ENCODE data around the gene OR2T8.

OR2T8 gene

DNA sequence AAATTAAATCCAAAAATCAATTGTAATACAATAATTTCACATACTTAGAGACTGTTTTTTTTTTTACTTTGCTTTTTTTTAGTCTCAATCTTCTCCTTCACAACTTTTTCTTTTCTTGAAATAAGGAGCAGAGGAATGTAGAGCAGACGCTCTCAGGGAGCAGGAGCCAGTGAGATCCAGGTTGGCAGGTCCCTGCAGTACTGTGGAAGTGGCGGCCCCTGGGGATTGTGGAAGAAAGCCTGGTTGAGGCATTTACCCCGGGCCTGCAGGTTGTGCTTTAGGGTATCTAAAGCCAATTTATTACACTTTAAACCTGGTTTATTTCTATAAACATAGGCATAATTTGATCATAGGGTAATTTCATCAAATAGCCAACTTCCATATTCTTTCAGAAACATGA is 3.9 kb downstream of the OR2T8 start:
- DNase-seq (ENCODE audit: low read depth), result no peak
- H3K4me3 ChIP-seq (ENCODE audit: low read depth, low read length), result no peak overlapping the region
- TF ChIP-seq, protein P1, sequence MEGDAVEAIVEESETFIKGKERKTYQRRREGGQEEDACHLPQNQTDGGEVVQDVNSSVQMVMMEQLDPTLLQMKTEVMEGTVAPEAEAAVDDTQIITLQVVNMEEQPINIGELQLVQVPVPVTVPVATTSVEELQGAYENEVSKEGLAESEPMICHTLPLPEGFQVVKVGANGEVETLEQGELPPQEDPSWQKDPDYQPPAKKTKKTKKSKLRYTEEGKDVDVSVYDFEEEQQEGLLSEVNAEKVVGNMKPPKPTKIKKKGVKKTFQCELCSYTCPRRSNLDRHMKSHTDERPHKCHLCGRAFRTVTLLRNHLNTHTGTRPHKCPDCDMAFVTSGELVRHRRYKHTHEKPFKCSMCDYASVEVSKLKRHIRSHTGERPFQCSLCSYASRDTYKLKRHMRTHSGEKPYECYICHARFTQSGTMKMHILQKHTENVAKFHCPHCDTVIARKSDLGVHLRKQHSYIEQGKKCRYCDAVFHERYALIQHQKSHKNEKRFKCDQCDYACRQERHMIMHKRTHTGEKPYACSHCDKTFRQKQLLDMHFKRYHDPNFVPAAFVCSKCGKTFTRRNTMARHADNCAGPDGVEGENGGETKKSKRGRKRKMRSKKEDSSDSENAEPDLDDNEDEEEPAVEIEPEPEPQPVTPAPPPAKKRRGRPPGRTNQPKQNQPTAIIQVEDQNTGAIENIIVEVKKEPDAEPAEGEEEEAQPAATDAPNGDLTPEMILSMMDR (IDR thresholded peaks at IDR 0.05; ENCODE audit: control insufficient read depth, extremely low read depth, insufficient read depth), result no peak

DNA sequence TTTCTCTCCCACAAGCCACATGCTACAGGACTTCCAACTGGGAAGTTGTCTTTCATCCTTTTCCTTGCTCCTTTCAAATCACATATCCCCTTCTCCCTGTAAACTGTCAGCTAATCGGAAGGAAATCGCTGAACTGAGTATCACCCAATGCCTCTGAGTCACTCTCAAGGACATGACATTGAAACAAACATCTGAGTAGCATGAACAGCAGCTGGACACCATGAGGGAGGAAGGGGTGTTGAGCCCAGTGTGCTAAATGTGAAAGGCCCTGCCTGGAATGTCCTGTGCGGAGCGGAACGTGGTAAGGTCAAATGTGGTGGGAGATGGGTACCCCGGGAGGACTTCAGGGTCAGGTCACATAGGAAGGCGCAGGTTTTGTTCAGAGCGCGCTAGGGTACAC is 4.8 kb downstream of the OR2T8 start, which contains the start of gene OR2AJ1:
Gene OR2AJ1 (plus strand): TSS at position 22 of the 400 bp plus-strand sequence. CDS start 8,880 bp downstream, outside the sequence.
- no peak for DNase-seq (ENCODE audit: low read depth)
- H3K4me3 ChIP-seq (ENCODE audit: low read depth, low read length), result no peak within 1 kb of the TSS
- TF ChIP-seq, protein P1 (IDR thresholded peaks at IDR 0.05; ENCODE audit: control insufficient read depth, extremely low read depth, insufficient read depth), result no peak

DNA sequence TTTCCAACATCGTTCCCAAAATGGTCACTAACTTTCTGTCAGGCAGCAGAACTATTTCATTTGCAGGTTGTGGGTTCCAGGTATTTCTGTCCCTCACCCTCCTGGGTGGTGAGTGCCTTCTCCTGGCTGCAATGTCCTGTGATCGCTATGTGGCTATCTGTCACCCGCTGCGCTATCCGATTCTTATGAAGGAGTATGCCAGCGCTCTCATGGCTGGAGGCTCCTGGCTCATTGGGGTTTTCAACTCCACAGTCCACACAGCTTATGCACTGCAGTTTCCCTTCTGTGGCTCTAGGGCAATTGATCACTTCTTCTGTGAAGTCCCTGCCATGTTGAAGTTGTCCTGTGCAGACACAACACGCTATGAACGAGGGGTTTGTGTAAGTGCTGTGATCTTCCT is 13.9 kb downstream of the OR2T8 start:
- DNase-seq (ENCODE audit: low read depth), result no peak
- no peak overlapping the region for H3K4me3 ChIP-seq (ENCODE audit: low read depth, low read length)
- TF ChIP-seq, protein P1 (IDR thresholded peaks at IDR 0.05; ENCODE audit: control insufficient read depth, extremely low read depth, insufficient read depth), result no peak

DNA sequence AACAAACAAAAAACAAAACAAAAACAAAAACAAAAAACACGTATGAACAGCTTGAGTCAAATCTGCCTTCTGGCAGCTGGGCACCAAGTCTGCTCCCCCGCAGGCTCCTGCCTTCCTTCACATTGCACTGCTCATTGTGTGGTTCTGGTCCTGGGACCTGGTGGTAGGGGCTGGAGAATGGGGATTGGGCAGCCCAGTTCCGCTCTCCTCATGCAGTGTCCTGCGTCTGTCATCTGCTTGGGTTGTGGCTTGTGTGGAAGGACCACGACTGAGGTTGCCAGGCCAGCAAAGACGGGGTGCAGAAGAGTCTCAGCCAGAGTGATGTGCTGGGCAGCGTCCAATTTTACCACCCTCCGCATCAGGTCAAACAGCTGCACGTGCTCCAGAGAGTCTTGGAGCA is 15.7 kb downstream of the OR2T8 start:
- TF ChIP-seq, protein P1 (IDR thresholded peaks at IDR 0.05; ENCODE audit: control insufficient read depth, extremely low read depth, insufficient read depth), result no peak
- DNase-seq (ENCODE audit: low read depth), result no peak
- H3K4me3 ChIP-seq (ENCODE audit: low read depth, low read length), result no peak overlapping the region

DNA sequence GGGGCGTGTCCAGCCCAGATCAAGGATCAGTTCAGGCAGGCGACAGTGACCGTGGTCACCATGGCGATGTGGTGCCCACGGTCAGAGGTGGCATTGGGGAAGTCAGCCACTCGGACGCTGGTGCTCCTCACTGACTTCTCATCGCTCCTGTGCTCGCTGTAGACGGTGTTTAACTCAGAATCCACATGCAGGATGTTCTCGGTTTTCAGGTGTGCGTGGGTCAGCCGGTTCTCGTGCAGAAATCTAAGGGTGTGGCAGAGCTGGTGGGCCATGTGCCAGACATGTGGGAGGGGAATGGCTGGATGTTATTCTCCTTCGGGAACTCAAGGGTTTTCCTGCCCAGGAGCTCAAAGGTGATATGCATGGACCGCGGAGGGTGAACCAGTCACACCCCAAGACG is 16.4 kb downstream of the OR2T8 start:
- TF ChIP-seq, protein P1 (IDR thresholded peaks at IDR 0.05; ENCODE audit: control insufficient read depth, extremely low read depth, insufficient read depth), result no peak
- H3K4me3 ChIP-seq (ENCODE audit: low read depth, low read length), result no peak overlapping the region
- DNase-seq (ENCODE audit: low read depth), result no peak

DNA sequence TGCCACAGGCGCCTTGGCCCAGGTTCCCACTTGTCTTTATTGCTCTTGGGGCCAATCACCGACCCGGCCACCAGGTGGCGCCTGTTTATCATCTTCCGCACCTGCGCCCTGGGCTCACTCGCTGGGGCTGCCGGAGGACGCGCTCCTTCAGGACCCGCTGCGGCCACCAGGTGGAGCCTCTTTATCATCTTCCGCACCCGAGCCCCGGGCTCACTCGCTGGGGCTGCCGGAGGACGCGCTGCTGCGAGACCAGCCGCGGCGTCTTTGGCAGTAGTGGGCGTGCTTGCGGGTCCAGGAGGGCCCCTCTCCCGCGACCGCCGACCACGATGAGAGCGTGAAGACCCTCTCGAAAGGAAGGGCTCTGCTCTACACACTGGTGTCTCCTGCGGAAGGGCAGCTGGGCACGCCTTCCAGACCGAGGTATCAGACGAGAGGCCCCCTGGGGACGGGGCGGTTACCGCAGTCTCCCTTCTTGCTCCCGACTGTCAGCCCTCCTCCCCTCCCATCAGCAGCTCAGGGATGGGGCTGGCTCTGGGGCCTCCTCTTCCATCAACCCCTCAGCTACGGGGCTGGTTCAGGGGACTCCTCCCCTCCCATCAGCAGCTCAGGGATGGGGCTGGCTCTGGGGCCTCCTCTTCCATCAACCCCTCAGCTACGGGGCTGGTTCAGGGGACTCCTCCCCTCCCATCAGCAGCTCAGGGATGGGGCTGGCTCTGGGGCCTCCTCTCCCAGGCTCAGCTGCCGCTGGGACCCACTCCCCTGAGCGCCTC is 17.1 kb downstream of the OR2T8 start:
- DNase-seq (ENCODE audit: low read depth), result peak; percentile 22
- H3K4me3 ChIP-seq (ENCODE audit: low read depth, low read length), result peak overlapping the region; percentile 34; the same call in 1 of the 2 replicates
- TF ChIP-seq, protein P1 (IDR thresholded peaks at IDR 0.05; ENCODE audit: control insufficient read depth, extremely low read depth, insufficient read depth), result peak; percentile 67

DNA sequence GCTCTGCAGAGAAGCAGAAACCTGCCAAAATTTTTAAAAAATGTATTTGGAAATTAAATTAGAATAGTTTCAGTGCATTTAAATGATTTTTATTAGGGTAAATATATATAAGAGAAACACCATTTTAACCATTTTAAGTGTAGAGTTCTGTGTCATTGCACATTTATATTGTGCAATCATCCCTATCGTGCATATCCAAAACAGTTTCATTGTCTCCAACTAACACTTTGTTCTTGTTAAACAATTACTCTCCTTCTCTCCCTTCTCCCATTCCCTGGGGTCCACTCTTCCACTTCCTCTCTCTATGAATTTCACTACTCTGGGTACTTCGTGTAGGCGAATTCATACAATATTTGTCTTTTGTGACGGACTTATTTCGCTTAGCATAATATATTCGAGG is 22.6 kb downstream of the OR2T8 start:
- DNase-seq (ENCODE audit: low read depth), result no peak
- TF ChIP-seq, protein P1 (IDR thresholded peaks at IDR 0.05; ENCODE audit: control insufficient read depth, extremely low read depth, insufficient read depth), result no peak
- H3K4me3 ChIP-seq (ENCODE audit: low read depth, low read length), result no peak overlapping the region
